NCI-H345 (cell line): ENCODE measurements around the gene WDR13.
"Not testable (repeated sequence)": the region's sequence is repeated elsewhere in the genome, so short reads cannot be mapped to it uniquely, and the experiment has no call there.

Source experiments
- DNase-seq: peaks from one replicate; lab custom pipeline; 2025; lab: John Stamatoyannopoulos, UW

Gene WDR13

GRCh38 chrX:48595929-48596328 is 1.4 kb upstream of the WDR13 start:
- DNase-seq, result no peak

DNA sequence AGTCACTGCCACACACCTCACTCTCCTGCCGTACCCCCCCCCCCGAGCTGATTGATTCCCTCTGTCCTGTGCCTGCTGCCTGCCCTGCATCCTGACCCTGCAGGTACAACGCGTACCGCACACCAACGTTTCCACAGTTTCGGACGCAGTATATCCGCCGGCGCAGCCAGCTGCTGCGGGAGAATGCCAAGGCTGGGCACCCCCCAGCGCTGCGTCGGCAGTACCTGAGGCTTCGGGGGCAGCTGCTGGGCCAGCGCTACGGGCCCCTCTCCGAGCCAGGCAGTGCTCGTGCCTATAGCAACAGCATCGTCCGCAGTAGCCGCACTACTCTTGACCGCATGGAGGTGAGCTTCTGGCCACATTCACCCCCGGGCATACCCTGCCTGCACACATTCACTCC is 1.3 kb downstream of the WDR13 start:
- DNase-seq, result no peak

DNA sequence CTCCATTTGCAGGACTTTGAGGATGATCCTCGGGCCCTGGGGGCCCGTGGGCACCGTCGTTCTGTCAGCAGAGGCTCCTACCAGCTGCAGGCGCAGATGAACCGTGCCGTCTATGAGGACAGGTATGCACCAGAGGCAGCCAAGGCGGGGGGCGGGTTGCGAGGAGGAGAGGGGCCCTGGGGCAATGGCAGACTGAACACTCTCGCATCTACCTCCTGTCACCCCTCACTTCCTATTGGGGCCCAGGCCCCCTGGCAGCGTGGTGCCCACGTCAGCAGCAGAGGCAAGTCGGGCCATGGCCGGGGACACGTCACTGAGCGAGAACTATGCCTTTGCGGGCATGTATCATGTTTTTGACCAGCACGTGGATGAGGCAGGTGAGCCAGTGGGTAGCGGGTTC is 2.0 kb downstream of the WDR13 start:
- DNase-seq, result no peak

- DNase-seq, result no peak
These were observed 2.9 kb downstream of the WDR13 start for GRCh38 chrX:48600226-48600625.

GRCh38 chrX:48601741-48602394 is 4.6 kb downstream of the WDR13 start:
- DNase-seq, result no peak

DNA sequence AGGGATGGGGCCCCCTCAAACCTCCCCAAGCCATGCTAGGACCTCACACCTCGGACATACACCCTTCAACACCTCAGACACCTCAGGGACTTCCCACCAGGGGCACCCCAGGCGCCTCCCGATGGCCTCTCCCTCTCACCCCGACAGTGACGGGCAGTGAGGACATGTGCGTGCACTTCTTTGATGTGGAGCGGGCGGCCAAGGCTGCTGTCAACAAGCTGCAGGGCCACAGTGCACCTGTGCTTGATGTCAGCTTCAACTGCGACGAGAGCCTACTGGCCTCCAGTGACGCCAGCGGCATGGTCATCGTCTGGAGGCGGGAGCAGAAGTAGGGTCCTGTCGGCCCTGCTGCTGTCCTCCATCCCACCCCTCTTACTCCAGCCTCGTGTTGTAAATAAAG is 7.4 kb downstream of the WDR13 start:
- no peak for DNase-seq

GRCh38 chrX:48606091-48606490 is 8.8 kb downstream of the WDR13 start:
- no peak for DNase-seq

DNA sequence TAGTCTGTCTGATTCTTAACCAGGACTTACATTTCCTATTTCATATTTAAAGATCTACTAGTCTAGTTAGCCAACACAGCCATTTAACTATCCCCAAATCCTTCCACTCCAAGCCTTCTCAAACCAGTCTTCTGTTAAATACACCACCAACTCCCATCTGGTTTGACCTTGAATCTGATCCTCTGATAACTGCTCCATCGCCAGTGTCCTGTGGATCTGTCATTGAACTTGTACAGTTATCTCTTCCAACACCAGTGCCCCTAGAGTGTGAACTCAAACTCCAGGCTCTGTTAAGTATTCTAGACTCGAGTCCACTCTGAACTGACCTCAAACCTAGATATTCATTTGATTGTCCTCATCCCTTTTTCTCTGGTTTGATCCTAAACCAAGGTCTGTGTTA is 14.4 kb downstream of the WDR13 start:
- no peak for DNase-seq

GRCh38 chrX:48613502-48614160 is 16.3 kb downstream of the WDR13 start:
- DNase-seq, result no peak

DNA sequence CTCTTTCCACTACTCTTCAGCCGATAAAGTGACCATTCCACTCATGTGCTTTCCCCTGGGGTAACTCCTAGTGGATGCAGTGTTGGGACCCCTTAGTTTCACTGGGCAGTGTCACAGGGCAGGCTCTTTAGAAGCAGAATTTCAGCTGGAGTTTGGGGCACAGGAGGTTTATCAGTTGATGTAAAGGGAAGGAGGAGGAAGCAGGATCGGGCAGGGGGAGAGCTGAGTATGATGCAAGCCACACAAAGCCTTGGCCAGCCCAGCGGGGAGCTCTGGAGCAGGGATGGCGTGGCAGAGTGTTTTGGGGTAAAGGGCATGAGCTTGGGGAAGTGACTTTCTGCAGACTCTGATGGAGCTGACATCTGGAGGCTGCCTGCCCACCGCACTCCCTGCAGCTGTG is 19.3 kb downstream of the WDR13 start:
- DNase-seq, result no peak

DNA sequence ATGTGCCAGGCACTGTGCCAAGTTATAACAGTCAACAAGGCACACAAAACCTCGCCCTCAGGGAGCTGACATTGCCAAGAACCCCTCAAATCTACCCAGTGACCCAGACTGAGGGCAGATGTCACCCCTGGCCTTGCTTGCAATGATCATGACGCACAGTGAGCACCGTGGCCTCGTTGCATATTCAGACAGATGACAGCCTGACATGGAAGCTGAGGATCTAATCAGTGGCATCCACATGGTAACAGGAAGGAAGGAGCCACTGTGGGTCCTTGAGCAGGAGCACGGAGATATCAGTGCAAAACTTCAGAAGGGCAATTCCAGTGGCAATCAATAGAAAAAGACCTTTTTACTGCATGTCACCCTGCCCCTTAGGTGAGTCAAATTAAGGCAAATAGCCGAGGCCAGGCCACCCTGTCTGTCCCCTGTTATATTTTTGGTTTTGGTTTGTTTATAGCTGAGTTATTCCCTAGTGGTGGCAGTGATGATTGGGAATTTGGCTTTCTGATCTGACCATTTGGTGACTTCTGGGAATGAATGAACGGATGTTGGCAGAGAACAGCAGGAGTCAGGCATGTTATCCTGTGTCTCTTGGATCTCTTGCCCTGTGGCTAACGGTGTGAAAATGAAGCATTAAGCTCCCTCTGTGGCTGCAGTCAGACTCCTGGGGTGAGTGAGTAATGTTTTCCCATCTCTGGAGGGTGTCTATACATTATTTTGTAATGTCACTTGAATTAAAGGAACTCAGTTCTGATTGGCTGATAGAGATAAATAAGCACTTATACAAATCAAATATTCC is 20.4 kb downstream of the WDR13 start:
- DNase-seq, result no peak

DNA sequence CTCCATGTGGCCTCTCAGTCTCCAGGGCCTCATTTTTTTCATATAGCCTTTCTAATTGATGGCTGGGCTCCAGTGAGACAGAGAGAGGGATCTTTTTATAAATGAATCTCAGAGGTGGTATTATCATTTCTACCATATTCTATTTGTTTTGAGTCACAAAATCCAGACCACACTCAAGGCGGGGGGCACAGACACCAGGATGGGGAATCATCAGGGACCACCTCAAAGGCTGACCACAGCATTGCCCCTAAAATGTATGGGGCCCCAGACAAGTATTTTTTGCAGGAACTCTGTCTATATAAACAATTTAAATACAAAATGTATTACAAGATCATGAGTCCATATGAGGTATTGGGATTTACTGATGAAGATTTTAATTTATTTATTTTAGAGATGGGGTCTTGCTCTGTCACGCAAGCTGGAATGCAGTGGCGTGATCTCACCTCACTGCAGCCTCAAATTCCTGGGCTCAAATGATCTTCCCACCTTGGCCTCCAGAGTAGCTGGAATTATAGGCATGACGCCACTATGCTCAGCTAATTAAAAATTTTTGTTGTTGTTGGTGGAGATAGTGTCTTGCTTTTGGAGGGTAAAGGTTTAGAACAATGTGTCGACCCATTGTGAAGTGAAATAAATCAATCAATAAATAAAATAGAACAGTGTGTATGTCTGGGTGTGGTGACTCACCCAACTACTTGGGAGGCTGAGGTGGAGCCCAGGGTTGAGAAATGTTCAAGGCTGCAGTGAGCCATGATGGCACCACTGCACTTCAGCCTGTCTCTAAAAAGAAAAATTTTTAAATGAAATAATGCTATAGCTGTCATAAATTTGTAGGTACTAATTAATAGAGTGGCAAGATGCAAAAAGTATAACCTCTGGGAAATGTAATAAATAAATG is 29.4 kb downstream of the WDR13 start:
- no peak for DNase-seq

- DNase-seq, result peak; percentile 82
These were observed 34.2 kb downstream of the WDR13 start for GRCh38 chrX:48631376-48632090.

GRCh38 chrX:48632207-48632606 is 34.9 kb downstream of the WDR13 start:
- no peak for DNase-seq

DNA sequence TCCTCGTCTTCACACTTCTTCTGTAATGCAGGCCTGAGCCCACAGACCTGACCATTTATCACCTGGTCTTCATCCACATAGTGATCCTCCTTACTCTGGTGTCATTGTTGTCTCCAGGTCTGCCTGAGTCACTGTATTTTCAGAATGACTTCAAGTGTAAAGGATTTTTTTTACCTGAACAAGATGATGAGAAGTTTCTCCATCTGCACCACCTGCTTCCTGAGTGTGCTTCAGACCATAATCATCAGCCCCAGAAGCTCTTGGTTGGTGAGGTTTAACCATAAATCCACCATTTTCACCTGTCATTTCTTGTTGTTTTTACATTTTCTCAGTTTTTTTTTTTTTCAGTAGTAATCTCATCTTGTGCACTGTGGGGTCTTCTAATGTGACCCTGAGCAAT is 39.0 kb downstream of the WDR13 start:
- DNase-seq, result no peak

GRCh38 chrX:48636776-48637175 is 39.5 kb downstream of the WDR13 start:
- no peak for DNase-seq

DNA sequence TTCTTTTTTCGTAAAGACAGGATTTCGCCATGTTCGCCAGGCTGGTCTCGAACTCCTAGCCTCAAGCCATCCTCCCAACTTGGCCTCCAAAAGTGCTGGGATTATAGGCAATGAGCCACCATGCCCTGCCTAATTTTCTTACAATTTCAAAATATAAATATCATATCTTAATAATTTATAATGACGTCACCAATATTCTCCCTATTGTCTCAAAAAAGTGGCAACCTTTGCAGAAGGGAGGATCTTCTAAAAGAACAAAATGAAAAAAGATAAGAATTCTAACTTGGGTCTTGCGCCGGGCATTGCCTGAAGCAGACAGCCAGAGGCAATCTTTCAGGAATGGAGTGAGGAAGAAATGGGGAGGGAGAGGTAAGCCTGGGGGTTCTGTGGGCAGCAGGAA is 48.4 kb downstream of the WDR13 start:
- DNase-seq, result no peak

DNA sequence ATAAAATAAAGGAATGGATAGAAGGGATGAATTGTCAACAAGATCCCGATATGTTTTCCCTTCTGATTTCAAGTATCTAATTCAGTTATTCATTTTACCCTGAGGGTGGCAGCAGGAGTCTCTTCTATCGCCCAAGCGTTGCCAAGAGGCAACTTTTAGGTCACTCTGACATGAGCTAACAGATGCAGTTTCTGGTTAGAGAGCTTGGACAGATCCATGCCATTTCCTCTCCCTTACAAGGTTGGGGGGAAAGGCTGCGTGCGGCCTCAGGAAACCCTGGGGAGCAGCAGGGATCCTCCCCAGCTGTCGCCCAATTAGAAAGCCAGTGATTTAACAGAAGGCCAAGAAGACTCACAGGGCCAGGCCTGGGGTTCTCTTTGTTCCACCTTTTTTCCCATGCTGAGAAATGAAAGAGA is 51.1 kb downstream of the WDR13 start:
- peak; percentile 30 for DNase-seq

GRCh38 chrX:48649102-48649501 is 51.8 kb downstream of the WDR13 start:
- no peak for DNase-seq

GRCh38 chrX:48652055-48652579 is 54.8 kb downstream of the WDR13 start:
- DNase-seq, result not testable (repeated sequence)

GRCh38 chrX:48654746-48655145 is 57.5 kb downstream of the WDR13 start:
- not testable (repeated sequence) for DNase-seq
